Panc1 (cell line): ENCODE results near the gene GREB1.

Source experiments
- POLR2AphosphoS5 ChIP-seq: IDR thresholded peaks from 2 replicates; pipeline ENCODE4 v1.6.1; 2012; ENCODE audit warnings: mild to moderate bottlenecking, low read depth, low read length, moderate library complexity
- SIN3A ChIP-seq: IDR thresholded peaks from 2 replicates; pipeline ENCODE4 v1.6.1; 2012; ENCODE audit warnings: low read depth, mild to moderate bottlenecking, low read length, moderate library complexity, borderline replicate concordance; ENCODE audit not compliant: insufficient read depth
- TCF7L2 ChIP-seq: IDR thresholded peaks from 2 replicates; pipeline ENCODE4 v1.6.1; 2011; ENCODE audit warnings: mild to moderate bottlenecking, low read depth, low read length, inconsistent platforms
- TF ChIP-seq, protein P1 (sequence below): fragments of 450-650 bp; IDR thresholded peaks from 2 replicates; pipeline ENCODE4 v1.5.1; 2017; ENCODE audit warnings: mild to moderate bottlenecking

- TF ChIP-seq, protein P1, sequence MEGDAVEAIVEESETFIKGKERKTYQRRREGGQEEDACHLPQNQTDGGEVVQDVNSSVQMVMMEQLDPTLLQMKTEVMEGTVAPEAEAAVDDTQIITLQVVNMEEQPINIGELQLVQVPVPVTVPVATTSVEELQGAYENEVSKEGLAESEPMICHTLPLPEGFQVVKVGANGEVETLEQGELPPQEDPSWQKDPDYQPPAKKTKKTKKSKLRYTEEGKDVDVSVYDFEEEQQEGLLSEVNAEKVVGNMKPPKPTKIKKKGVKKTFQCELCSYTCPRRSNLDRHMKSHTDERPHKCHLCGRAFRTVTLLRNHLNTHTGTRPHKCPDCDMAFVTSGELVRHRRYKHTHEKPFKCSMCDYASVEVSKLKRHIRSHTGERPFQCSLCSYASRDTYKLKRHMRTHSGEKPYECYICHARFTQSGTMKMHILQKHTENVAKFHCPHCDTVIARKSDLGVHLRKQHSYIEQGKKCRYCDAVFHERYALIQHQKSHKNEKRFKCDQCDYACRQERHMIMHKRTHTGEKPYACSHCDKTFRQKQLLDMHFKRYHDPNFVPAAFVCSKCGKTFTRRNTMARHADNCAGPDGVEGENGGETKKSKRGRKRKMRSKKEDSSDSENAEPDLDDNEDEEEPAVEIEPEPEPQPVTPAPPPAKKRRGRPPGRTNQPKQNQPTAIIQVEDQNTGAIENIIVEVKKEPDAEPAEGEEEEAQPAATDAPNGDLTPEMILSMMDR, result no peak
- no peak for TF ChIP-seq SIN3A
- TF ChIP-seq POLR2AphosphoS5, result no peak
- TF ChIP-seq TCF7L2, result no peak
These were observed 87.6 kb downstream of the GREB1 start for GRCh38 chr2:11621410-11621809.
